ENCODE results near the gene ECI2.

Gene ECI2

DNA sequence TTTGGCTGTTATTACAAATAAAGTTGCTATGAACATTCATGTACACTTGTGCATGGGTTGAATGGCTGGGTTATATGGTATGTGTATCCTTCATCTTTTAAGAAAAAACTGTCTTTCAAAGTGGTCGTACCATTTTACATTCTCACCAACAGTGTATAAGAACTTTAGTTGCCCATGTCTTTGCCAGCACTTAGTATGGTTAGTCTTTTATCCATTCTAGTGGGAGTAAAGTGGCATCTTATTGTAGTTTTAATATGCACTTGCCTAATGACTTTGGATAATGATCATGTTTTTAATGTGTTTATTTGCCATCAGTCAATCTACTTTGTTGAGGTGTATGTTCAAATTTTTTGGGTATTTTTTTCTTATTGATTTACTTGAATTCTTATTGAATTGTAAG lies 32.5 kb upstream of the ECI2 start:
- Histone ChIP-seq H3K4me3 (ENCODE audit: low read length, poor library complexity, severe bottlenecking) (no peak overlapping the region), H3K9ac (ENCODE audit: low read depth, low read length, poor library complexity, severe bottlenecking) (no peak overlapping the region), H2AFZ (ENCODE audit: low read length) (no peak overlapping the region), H3K27me3 (ENCODE audit: insufficient read depth, low read length, poor library complexity, severe bottlenecking) (no peaks in the 10 kb centered on the region), H3K9me3 (ENCODE audit: insufficient read depth, low read depth, low read length) (peaks cover 3% of the 10 kb centered on the region; the same call in 1 of the 2 replicates), H3K36me3 (ENCODE audit: insufficient read depth, low read length) (no peaks in the 10 kb centered on the region), H4K20me1 (ENCODE audit: insufficient read depth, low read length, poor library complexity, severe bottlenecking) (no peaks in the 10 kb centered on the region), H3F3A (ENCODE audit: low read depth) (no peaks in the 10 kb centered on the region), H3K9me2 (replicated peaks; ENCODE audit: low read depth, low read length) (no peaks in the 10 kb centered on the region), H3K4me2 (ENCODE audit: low read depth, low read length, poor library complexity, severe bottlenecking) (no peak overlapping the region), H3K4me1 (ENCODE audit: insufficient read depth, low read length, poor library complexity, severe bottlenecking) (no peaks in the 10 kb centered on the region), H3K79me2 (ENCODE audit: insufficient read depth, low read length) (no peaks in the 10 kb centered on the region)
- TF ChIP-seq, protein P1, sequence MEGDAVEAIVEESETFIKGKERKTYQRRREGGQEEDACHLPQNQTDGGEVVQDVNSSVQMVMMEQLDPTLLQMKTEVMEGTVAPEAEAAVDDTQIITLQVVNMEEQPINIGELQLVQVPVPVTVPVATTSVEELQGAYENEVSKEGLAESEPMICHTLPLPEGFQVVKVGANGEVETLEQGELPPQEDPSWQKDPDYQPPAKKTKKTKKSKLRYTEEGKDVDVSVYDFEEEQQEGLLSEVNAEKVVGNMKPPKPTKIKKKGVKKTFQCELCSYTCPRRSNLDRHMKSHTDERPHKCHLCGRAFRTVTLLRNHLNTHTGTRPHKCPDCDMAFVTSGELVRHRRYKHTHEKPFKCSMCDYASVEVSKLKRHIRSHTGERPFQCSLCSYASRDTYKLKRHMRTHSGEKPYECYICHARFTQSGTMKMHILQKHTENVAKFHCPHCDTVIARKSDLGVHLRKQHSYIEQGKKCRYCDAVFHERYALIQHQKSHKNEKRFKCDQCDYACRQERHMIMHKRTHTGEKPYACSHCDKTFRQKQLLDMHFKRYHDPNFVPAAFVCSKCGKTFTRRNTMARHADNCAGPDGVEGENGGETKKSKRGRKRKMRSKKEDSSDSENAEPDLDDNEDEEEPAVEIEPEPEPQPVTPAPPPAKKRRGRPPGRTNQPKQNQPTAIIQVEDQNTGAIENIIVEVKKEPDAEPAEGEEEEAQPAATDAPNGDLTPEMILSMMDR (conservative IDR thresholded peaks at IDR 0.05; ENCODE audit: low read length), result no peak

DNA sequence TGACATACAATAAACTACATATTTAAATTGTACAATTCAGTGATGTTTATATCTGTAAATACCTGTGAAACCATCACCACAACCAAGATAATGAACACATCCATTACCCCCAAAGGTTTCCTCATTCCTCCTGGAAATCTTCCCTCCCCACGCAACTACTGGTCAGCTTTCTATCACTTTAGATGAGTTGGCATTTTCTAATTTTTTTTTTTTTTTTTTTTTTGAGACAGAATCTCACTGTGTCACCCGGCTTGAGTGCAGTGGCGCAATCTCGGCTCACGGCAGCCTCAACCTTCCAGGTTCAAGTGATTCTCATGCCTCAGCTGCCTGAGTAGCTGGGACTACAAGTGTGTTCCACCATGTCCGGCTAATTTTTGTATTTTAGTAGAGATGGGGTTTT lies 31.7 kb upstream of the ECI2 start:
- no peaks in the 10 kb centered on the region for H3F3A ChIP-seq (ENCODE audit: low read depth)
- H3K4me3 ChIP-seq (ENCODE audit: low read length, poor library complexity, severe bottlenecking), result no peak overlapping the region
- no peaks in the 10 kb centered on the region for H3K79me2 ChIP-seq (ENCODE audit: insufficient read depth, low read length)
- no peaks in the 10 kb centered on the region for H4K20me1 ChIP-seq (ENCODE audit: insufficient read depth, low read length, poor library complexity, severe bottlenecking)
- no peaks in the 10 kb centered on the region for H3K36me3 ChIP-seq (ENCODE audit: insufficient read depth, low read length)
- no peak overlapping the region for H2AFZ ChIP-seq (ENCODE audit: low read length)
- H3K4me1 ChIP-seq (ENCODE audit: insufficient read depth, low read length, poor library complexity, severe bottlenecking), result no peaks in the 10 kb centered on the region
- no peaks in the 10 kb centered on the region for H3K9me2 ChIP-seq (replicated peaks; ENCODE audit: low read depth, low read length)
- TF ChIP-seq, protein P1 (conservative IDR thresholded peaks at IDR 0.05; ENCODE audit: low read length), result no peak
- TF ChIP-seq EZH2phosphoT487 (IDR thresholded peaks at IDR 0.05; ENCODE audit: borderline replicate concordance), result no peak
- no peaks in the 10 kb centered on the region for H3K27me3 ChIP-seq (ENCODE audit: insufficient read depth, low read length, poor library complexity, severe bottlenecking)
- no peak overlapping the region for H3K9ac ChIP-seq (ENCODE audit: low read depth, low read length, poor library complexity, severe bottlenecking)
- H3K9me3 ChIP-seq (ENCODE audit: insufficient read depth, low read depth, low read length), result peaks cover 3% of the 10 kb centered on the region; the same call in 1 of the 2 replicates
- no peak overlapping the region for H3K4me2 ChIP-seq (ENCODE audit: low read depth, low read length, poor library complexity, severe bottlenecking)

DNA sequence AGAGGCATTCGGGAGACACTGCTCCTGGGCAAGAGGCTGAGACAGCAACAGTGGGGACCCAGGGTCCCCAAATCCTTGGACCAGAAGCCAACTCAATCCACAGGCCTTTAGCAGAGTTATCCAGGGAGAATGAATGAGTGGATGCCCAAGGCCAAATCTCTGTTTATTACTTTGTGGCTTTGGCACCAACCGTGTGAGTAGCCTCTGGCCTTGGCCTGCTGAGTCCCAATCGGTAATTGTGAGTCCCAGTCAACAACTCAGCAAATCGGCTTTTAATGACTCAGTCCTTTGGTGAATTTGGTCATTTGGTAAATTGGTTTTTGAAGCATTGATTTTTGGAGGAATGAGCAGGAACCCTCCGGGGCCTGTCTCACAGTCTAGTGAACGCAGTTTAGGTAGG lies 29.1 kb upstream of the ECI2 start:
- Histone ChIP-seq H3K9me2 (replicated peaks; ENCODE audit: low read depth, low read length) (no peaks in the 10 kb centered on the region), H3K27me3 (ENCODE audit: insufficient read depth, low read length, poor library complexity, severe bottlenecking) (no peaks in the 10 kb centered on the region), H3K9me3 (ENCODE audit: insufficient read depth, low read depth, low read length) (peaks cover 3% of the 10 kb centered on the region; the same call in 1 of the 2 replicates), H4K20me1 (ENCODE audit: insufficient read depth, low read length, poor library complexity, severe bottlenecking) (no peaks in the 10 kb centered on the region), H3K4me2 (ENCODE audit: low read depth, low read length, poor library complexity, severe bottlenecking) (no peak overlapping the region), H3K9ac (ENCODE audit: low read depth, low read length, poor library complexity, severe bottlenecking) (no peak overlapping the region), H3F3A (ENCODE audit: low read depth) (no peaks in the 10 kb centered on the region), H3K79me2 (ENCODE audit: insufficient read depth, low read length) (no peaks in the 10 kb centered on the region), H3K4me3 (ENCODE audit: low read length, poor library complexity, severe bottlenecking) (no peak overlapping the region), H3K36me3 (ENCODE audit: insufficient read depth, low read length) (no peaks in the 10 kb centered on the region), H2AFZ (ENCODE audit: low read length) (no peak overlapping the region), H3K4me1 (ENCODE audit: insufficient read depth, low read length, poor library complexity, severe bottlenecking) (no peaks in the 10 kb centered on the region)
- no peak for TF ChIP-seq EZH2phosphoT487 (IDR thresholded peaks at IDR 0.05; ENCODE audit: borderline replicate concordance)
- TF ChIP-seq, protein P1 (conservative IDR thresholded peaks at IDR 0.05; ENCODE audit: low read length), result no peak

Measured in Loucy (cell line).